NB4 (cell line): Measurements from ENCODE around the gene NDUFB11.

Source experiments
- CTCF ChIP-seq: IDR thresholded peaks from one replicate; pipeline ENCODE4 v1.5.1; 2012; ENCODE audit warnings: low read depth, low read length
- MYC ChIP-seq: IDR thresholded peaks from 2 replicates; pipeline ENCODE4 v1.6.1; 2011; ENCODE audit warnings: low read depth, low read length
- POLR2A ChIP-seq: IDR thresholded peaks from 2 replicates; pipeline ENCODE4 v1.6.1; 2011; ENCODE audit warnings: mild to moderate bottlenecking; ENCODE audit not compliant: insufficient read length; ENCODE audit errors: extremely low read depth
- TF ChIP-seq, protein P1 (sequence below): IDR thresholded peaks from 2 replicates; pipeline ENCODE4 v1.6.1; 2011; ENCODE audit warnings: low read depth, low read length

DNA sequence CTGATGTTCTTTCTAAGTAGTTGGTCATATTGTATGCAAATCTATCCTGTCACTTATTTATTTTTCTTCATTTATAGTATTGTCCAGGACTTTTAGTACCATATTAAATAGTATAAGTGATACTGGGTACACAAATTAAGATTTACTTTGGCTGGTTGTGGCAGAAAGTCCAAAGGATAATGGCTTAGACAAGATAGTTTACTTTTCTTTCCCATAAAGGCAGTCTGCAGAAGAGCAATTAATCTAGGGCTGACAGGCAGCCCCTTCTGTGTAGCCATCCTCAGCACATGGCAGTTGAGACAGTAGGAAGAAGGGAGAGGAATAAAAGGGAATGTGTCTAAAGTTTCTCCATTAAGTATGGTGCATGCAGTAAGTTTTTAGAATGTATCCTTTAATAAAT lies 6.9 kb upstream of the NDUFB11 start:
- TF ChIP-seq CTCF: no peak
- no peak for TF ChIP-seq POLR2A
- TF ChIP-seq, protein P1, sequence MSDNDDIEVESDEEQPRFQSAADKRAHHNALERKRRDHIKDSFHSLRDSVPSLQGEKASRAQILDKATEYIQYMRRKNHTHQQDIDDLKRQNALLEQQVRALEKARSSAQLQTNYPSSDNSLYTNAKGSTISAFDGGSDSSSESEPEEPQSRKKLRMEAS: no peak
- no peak for TF ChIP-seq MYC
